H9 (cell line): ENCODE measurements around the gene BIRC7. TPM values are rescaled to one million over a fixed set of nuclear protein-coding genes. Genes with fewer than 3 reads are reported as not detected.

ENCODE experiments used
- DNase-seq: peaks from one replicate; pipeline ENCODE4 v3.0.0-alpha.2; 2017
- H2AFZ ChIP-seq: one replicate; pipeline ENCODE4 v1.6.1; 2013; ENCODE audit warnings: mild to moderate bottlenecking, low read length, control low read depth, moderate library complexity
- H2AK5ac ChIP-seq: 2 replicates; pipeline ENCODE4 v1.6.1; 2013; ENCODE audit warnings: low read length, control low read depth, mixed read lengths; ENCODE audit not compliant: insufficient read length
- H2BK120ac ChIP-seq: one replicate; pipeline ENCODE4 v1.6.1; 2013; ENCODE audit warnings: low read depth, mild to moderate bottlenecking, low read length, control low read depth, inconsistent platforms; ENCODE audit not compliant: poor library complexity, severe bottlenecking
- H2BK12ac ChIP-seq: 2 replicates; pipeline ENCODE4 v1.6.1; 2013; ENCODE audit warnings: low read length, control low read depth, mixed read lengths, low read depth; ENCODE audit not compliant: insufficient read length
- H2BK15ac ChIP-seq: 2 replicates; pipeline ENCODE4 v1.6.1; 2013; ENCODE audit warnings: low read depth, low read length, control low read depth
- H2BK20ac ChIP-seq: one replicate; pipeline ENCODE4 v1.6.1; 2013; ENCODE audit warnings: low read depth, mild to moderate bottlenecking, low read length, control low read depth, inconsistent platforms; ENCODE audit not compliant: poor library complexity, severe bottlenecking
- H2BK5ac ChIP-seq: 2 replicates; pipeline ENCODE4 v1.6.1; 2013; ENCODE audit warnings: low read length, control low read depth, mixed read lengths; ENCODE audit not compliant: insufficient read length
- H3K14ac ChIP-seq: 2 replicates; pipeline ENCODE4 v1.6.1; 2013; ENCODE audit warnings: low read length, control low read depth; ENCODE audit not compliant: insufficient read depth
- H3K18ac ChIP-seq: 2 replicates; pipeline ENCODE4 v1.6.1; 2013; ENCODE audit warnings: low read depth, mild to moderate bottlenecking, mixed read lengths, low read length, control low read depth; ENCODE audit not compliant: insufficient read length
- H3K23ac ChIP-seq: 2 replicates; pipeline ENCODE4 v1.6.1; 2013; ENCODE audit warnings: low read length, control low read depth, mixed read lengths, low read depth; ENCODE audit not compliant: insufficient read length
- H3K23me2 ChIP-seq: 2 replicates; pipeline ENCODE4 v1.6.1; 2013; ENCODE audit warnings: low read depth, mild to moderate bottlenecking, mixed read lengths, low read length, control low read depth; ENCODE audit not compliant: insufficient read length, poor library complexity, severe bottlenecking
- H3K27ac ChIP-seq: 2 replicates; pipeline ENCODE4 v1.5.1; 2013; ENCODE audit warnings: low read length, control low read depth, mixed read lengths, low read depth; ENCODE audit not compliant: insufficient read length
- H3K27me3 ChIP-seq: 2 replicates; pipeline ENCODE4 v1.6.1; 2013; ENCODE audit warnings: low read length, control low read depth, inconsistent platforms; ENCODE audit not compliant: insufficient read depth
- H3K4ac ChIP-seq: 2 replicates; pipeline ENCODE4 v1.6.1; 2013; ENCODE audit warnings: low read depth, mild to moderate bottlenecking, control low read depth, inconsistent platforms, low read length, moderate library complexity
- H3K4me1 ChIP-seq: 2 replicates; pipeline ENCODE4 v1.6.1; 2013; ENCODE audit warnings: low read length, control low read depth, inconsistent platforms; ENCODE audit not compliant: insufficient read depth
- H3K4me2 ChIP-seq: 2 replicates; pipeline ENCODE4 v1.6.1; 2013; ENCODE audit warnings: low read length, control low read depth, mixed read lengths; ENCODE audit not compliant: insufficient read length, insufficient read depth
- H3K56ac ChIP-seq: 2 replicates; pipeline ENCODE4 v1.6.1; 2013; ENCODE audit warnings: low read depth, mild to moderate bottlenecking, mixed read lengths, low read length, control low read depth; ENCODE audit not compliant: insufficient read length
- H3K79me1 ChIP-seq: 2 replicates; pipeline ENCODE4 v1.6.1; 2013; ENCODE audit warnings: low read depth, mild to moderate bottlenecking, moderate library complexity, low read length, control low read depth, inconsistent platforms; ENCODE audit not compliant: insufficient read depth, poor library complexity, severe bottlenecking
- H3K79me2 ChIP-seq: 2 replicates; pipeline ENCODE4 v1.6.1; 2013; ENCODE audit warnings: low read length, control low read depth, inconsistent platforms; ENCODE audit not compliant: insufficient read depth
- H3K9ac ChIP-seq: 2 replicates; pipeline ENCODE4 v1.6.1; 2013; ENCODE audit warnings: low read length, control low read depth, mixed read lengths; ENCODE audit not compliant: insufficient read length; ENCODE audit errors: extremely low read depth
- H3K9me3 ChIP-seq: one replicate; pipeline ENCODE4 v1.6.1; 2013; ENCODE audit warnings: low read depth, low read length, inconsistent platforms; ENCODE audit not compliant: control insufficient read depth
- H3T11ph ChIP-seq: one replicate; pipeline ENCODE4 v1.6.1; 2013; ENCODE audit warnings: mild to moderate bottlenecking, low read length, control low read depth, inconsistent platforms
- H4K20me1 ChIP-seq: one replicate; pipeline ENCODE4 v1.6.1; 2013; ENCODE audit not compliant: control insufficient read depth, insufficient read length, insufficient read depth
- H4K5ac ChIP-seq: 2 replicates; pipeline ENCODE4 v1.6.1; 2013; ENCODE audit warnings: low read depth, mild to moderate bottlenecking, mixed read lengths, low read length, control low read depth; ENCODE audit not compliant: insufficient read length
- H4K8ac ChIP-seq: replicated peaks from 2 replicates; pipeline ENCODE4 v1.6.1; 2013; ENCODE audit warnings: low read length, control low read depth, mixed read lengths, low read depth; ENCODE audit not compliant: insufficient read length
- H4K91ac ChIP-seq: 2 replicates; pipeline ENCODE4 v1.6.1; 2013; ENCODE audit warnings: low read depth, mild to moderate bottlenecking, moderate library complexity, mixed read lengths, low read length, control low read depth; ENCODE audit not compliant: insufficient read length
- H3K27ac Mint-ChIP-seq, 3 experiments: 2 replicates in 2 of 3; 3 replicates in 1 of 3; pipeline ENCODE4 v1.8.0; 2020 to 2021; ENCODE audit warnings: mixed read lengths in 3 of 3, mild to moderate bottlenecking in 1 of 3, moderate library complexity in 1 of 3
- H3K27me3 Mint-ChIP-seq: 2 replicates; pipeline ENCODE4 v1.8.0; 2021; ENCODE audit warnings: low read depth, mild to moderate bottlenecking, moderate library complexity, mixed read lengths
- H3K36me3 Mint-ChIP-seq, 3 experiments: 2 replicates in 2 of 3; 3 replicates in 1 of 3; pipeline ENCODE4 v1.8.0; 2020 to 2021; ENCODE audit warnings: low read depth in 3 of 3, mixed read lengths in 3 of 3; ENCODE audit not compliant: insufficient read depth in 1 of 3
- H3K4me1 Mint-ChIP-seq, 2 experiments: 2 replicates each; pipeline ENCODE4 v1.8.0; 2020; ENCODE audit warnings: mixed read lengths in 2 of 2
- H3K4me3 Mint-ChIP-seq, 2 experiments: 2 replicates in 1 of 2; 3 replicates in 1 of 2; pipeline ENCODE4 v1.8.0; 2020 to 2021; ENCODE audit warnings: mild to moderate bottlenecking in 2 of 2, mixed read lengths in 2 of 2, moderate library complexity in 1 of 2
- H3K9me3 Mint-ChIP-seq, 2 experiments: 2 replicates in 1 of 2; 3 replicates in 1 of 2; pipeline ENCODE4 v1.8.0; 2020; ENCODE audit warnings: mild to moderate bottlenecking in 2 of 2, mixed read lengths in 2 of 2, moderate library complexity in 1 of 2
- WGBS: extraction: QIAGEN DNeasy Blood & Tissue Kit; methylation state at CpG from one replicate; pipeline ENCODE4 v1.1.7; 2013; ENCODE audit warnings: missing lambda C conversion rate, low lambda C conversion rate, mixed read lengths; ENCODE audit not compliant: insufficient read length; ENCODE audit errors: extremely low coverage; 5-methylcytosine and 5-hydroxymethylcytosine counted together
- total RNA-seq: library from RNA; stranded (reverse); gene quantifications from 2 replicates; pipeline ENCODE4 v1.2.1, GENCODE V29; 2021
- TF ChIP-seq, protein P1 (sequence below): fragments of 200-600 bp; sonication (generic); conservative IDR thresholded peaks from 3 replicates; pipeline ENCODE4 v1.8.0; 2021; ENCODE audit warnings: antibody characterized with exemption, mild to moderate bottlenecking

Gene BIRC7
- total RNA-seq, 1 experiment from 2014 or later, result not detected

DNA sequence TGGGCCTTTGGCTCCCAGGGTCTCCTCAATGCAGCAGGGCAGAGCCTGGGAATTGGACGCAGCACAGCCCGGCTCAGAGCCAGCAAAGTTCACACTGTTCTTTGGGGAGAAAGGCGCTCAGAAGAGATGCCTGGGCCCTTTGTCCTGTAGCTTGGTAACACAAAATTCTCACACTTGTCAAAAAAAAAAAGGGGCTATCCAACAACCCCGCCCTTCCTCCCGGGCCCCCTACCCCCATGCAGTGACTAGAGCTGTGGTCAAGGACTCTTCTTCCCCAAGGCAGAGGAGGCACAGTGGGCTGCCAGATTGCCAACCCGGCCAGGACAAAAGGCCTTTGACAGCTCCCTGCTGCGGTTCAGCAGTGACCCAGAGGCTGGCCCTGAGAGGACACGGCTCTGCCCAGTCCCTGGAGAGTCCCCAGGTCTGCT is 16.6 kb downstream of the BIRC7 start:
- H3K23me2 ChIP-seq, result peaks cover 15% of the 10 kb centered on the region
- Mint-ChIP-seq H3K36me3 (peaks cover 0 to 4% (median 0%) of the 10 kb centered on the region in 3 experiments; a peak in 1 of 7 replicates), H3K4me1 (peaks cover 39% of the 10 kb centered on the region in 2 experiments), H3K27me3 (peaks cover 55% of the 10 kb centered on the region), H3K4me3 (peak overlapping the region in 1 of 2 experiments; percentile 60; a peak in 2 of 5 replicates), H3K9me3 (peaks cover 2 to 5% of the 10 kb centered on the region in 2 experiments; a peak in 3 of 5 replicates), H3K27ac (no peak overlapping the region)
- H3K18ac ChIP-seq, result no peak overlapping the region
- TF ChIP-seq, protein P1, sequence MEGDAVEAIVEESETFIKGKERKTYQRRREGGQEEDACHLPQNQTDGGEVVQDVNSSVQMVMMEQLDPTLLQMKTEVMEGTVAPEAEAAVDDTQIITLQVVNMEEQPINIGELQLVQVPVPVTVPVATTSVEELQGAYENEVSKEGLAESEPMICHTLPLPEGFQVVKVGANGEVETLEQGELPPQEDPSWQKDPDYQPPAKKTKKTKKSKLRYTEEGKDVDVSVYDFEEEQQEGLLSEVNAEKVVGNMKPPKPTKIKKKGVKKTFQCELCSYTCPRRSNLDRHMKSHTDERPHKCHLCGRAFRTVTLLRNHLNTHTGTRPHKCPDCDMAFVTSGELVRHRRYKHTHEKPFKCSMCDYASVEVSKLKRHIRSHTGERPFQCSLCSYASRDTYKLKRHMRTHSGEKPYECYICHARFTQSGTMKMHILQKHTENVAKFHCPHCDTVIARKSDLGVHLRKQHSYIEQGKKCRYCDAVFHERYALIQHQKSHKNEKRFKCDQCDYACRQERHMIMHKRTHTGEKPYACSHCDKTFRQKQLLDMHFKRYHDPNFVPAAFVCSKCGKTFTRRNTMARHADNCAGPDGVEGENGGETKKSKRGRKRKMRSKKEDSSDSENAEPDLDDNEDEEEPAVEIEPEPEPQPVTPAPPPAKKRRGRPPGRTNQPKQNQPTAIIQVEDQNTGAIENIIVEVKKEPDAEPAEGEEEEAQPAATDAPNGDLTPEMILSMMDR, result no peak
- no peak overlapping the region for H4K8ac ChIP-seq
- DNase-seq, result no peak
- H3K9ac ChIP-seq, result no peak overlapping the region
- H3K79me2 ChIP-seq, result no peaks in the 10 kb centered on the region
- no peak overlapping the region for H2BK5ac ChIP-seq
- H4K5ac ChIP-seq, result no peak overlapping the region
- H3T11ph ChIP-seq, result no peak overlapping the region
- H3K4me2 ChIP-seq, result no peak overlapping the region
- H3K14ac ChIP-seq, result no peak overlapping the region
- no peaks in the 10 kb centered on the region for H3K9me3 ChIP-seq
- H3K56ac ChIP-seq, result no peak overlapping the region
- no peak overlapping the region for H2BK12ac ChIP-seq
- peaks cover 4% of the 10 kb centered on the region; the same call in 1 of the 2 replicates for H3K27me3 ChIP-seq
- no peak overlapping the region for H4K91ac ChIP-seq
- H3K23ac ChIP-seq, result no peak overlapping the region
- no peak overlapping the region for H3K4ac ChIP-seq
- WGBS, result no CpG with 5 or more reads among the region's 8 CpGs
- no peak overlapping the region for H2BK20ac ChIP-seq
- no peak overlapping the region for H2BK120ac ChIP-seq
- H2AK5ac ChIP-seq, result no peak overlapping the region
- H3K79me1 ChIP-seq, result no peaks in the 10 kb centered on the region
- no peaks in the 10 kb centered on the region for H4K20me1 ChIP-seq
- no peaks in the 10 kb centered on the region for H3K4me1 ChIP-seq
- no peak overlapping the region for H2AFZ ChIP-seq
- H2BK15ac ChIP-seq, result no peak overlapping the region
- H3K27ac ChIP-seq, result no peak overlapping the region
